Astrocyte (in vitro differentiated cells and primary cell): Measurements from ENCODE around the gene UHRF1.

Source experiments
- CTCF ChIP-seq: IDR thresholded peaks from 2 replicates; pipeline ENCODE4 v1.5.1; 2011; ENCODE audit warnings: low read depth, mild to moderate bottlenecking, inconsistent platforms, low read length, moderate library complexity; ENCODE audit not compliant: insufficient read depth
- EZH2 ChIP-seq: IDR thresholded peaks from 2 replicates; pipeline ENCODE4 v1.6.1; 2012; ENCODE audit warnings: mild to moderate bottlenecking, low read length, inconsistent platforms; ENCODE audit not compliant: insufficient read depth

- TF ChIP-seq CTCF = no peak
- TF ChIP-seq EZH2 = no peak
Measured at GRCh38 chr19:4979211-4979807, 70.0 kb downstream of the UHRF1 start.
